SK-N-SH treated with all-trans-retinoic acid at 6 μM for 48 hours (cell line): ENCODE measurements around the gene HMGCS2.

Experiments used
- ARNTL ChIP-seq: fragments of 450-650 bp; formaldehyde crosslinking; IDR thresholded peaks from 2 replicates; pipeline ENCODE4 v1.5.0; 2020; ENCODE audit warnings: low read depth, mild to moderate bottlenecking, moderate library complexity, borderline replicate concordance
- ESRRG ChIP-seq: fragments of 250-450 bp; sonication (Bioruptor Pico); IDR thresholded peaks from 2 replicates; pipeline ENCODE4 v1.6.1; 2021; ENCODE audit warnings: mild to moderate bottlenecking
- ISL1 ChIP-seq: fragments of 250-450 bp; sonication (Bioruptor Pico); IDR thresholded peaks from 2 replicates; pipeline ENCODE4 v2.1.2; 2022; ENCODE audit warnings: mild to moderate bottlenecking, moderate library complexity
- PATZ1 ChIP-seq: fragments of 250-450 bp; sonication (Bioruptor Pico); IDR thresholded peaks from 2 replicates; pipeline ENCODE4 v1.8.0; 2020; ENCODE audit warnings: mild to moderate bottlenecking, moderate library complexity, borderline replicate concordance
- RARB ChIP-seq: fragments of 250-450 bp; sonication (Bioruptor Pico); IDR thresholded peaks from 2 replicates; pipeline ENCODE4 v1.8.0; 2021; ENCODE audit warnings: mild to moderate bottlenecking, moderate library complexity
- TSHZ2 ChIP-seq: fragments of 250-450 bp; sonication (Bioruptor Pico); IDR thresholded peaks from 2 replicates; pipeline ENCODE4 v1.5.0; 2020; ENCODE audit warnings: mild to moderate bottlenecking, moderate library complexity
- ZC3H10 ChIP-seq: fragments of 250-450 bp; sonication (Bioruptor Pico); IDR thresholded peaks from 2 replicates; pipeline ENCODE4 v1.5.1; 2021; ENCODE audit warnings: mild to moderate bottlenecking, moderate library complexity
- ZFP3 ChIP-seq: fragments of 250-450 bp; sonication (Bioruptor Pico); IDR thresholded peaks from 2 replicates; pipeline ENCODE4 v1.5.0; 2020; ENCODE audit warnings: mild to moderate bottlenecking, moderate library complexity
- ZFP30 ChIP-seq: fragments of 450-650 bp; formaldehyde crosslinking; IDR thresholded peaks from 2 replicates; pipeline ENCODE4 v1.5.0; 2022; ENCODE audit warnings: mild to moderate bottlenecking, moderate library complexity
- ZNF8 ChIP-seq: fragments of 450-650 bp; formaldehyde crosslinking; IDR thresholded peaks from 2 replicates; pipeline ENCODE4 v1.5.0; 2020; ENCODE audit warnings: mild to moderate bottlenecking, moderate library complexity

- TF ChIP-seq ZFP3 (CRISPR knock-in tag), result no peak
- TF ChIP-seq TSHZ2 (CRISPR knock-in tag), result no peak
- TF ChIP-seq ZFP30, result no peak
- TF ChIP-seq ISL1, result no peak
- TF ChIP-seq RARB (CRISPR knock-in tag), result no peak
- no peak for TF ChIP-seq ZC3H10 (CRISPR knock-in tag)
- no peak for TF ChIP-seq ZNF8 (CRISPR knock-in tag)
- TF ChIP-seq ARNTL, result no peak
- TF ChIP-seq ESRRG (CRISPR knock-in tag), result no peak
- TF ChIP-seq PATZ1 (CRISPR knock-in tag), result no peak
These were observed 9.7 kb upstream of the HMGCS2 start for GRCh38 chr1:119778359-119778758.
